ENCODE measurements around the gene ZNF443. TPM values are rescaled to one million over a fixed set of nuclear protein-coding genes. Genes with fewer than 3 reads are reported as not detected.
A peak's percentile ranks its signal among the peaks of the same experiment; 100 is the strongest.
"Not testable (repeated sequence)": the region's sequence is repeated elsewhere in the genome, so short reads cannot be mapped to it uniquely, and the experiment has no call there.

Gene ZNF443
- 10.8 and 12.7 TPM in 2 replicates for total RNA-seq

DNA sequence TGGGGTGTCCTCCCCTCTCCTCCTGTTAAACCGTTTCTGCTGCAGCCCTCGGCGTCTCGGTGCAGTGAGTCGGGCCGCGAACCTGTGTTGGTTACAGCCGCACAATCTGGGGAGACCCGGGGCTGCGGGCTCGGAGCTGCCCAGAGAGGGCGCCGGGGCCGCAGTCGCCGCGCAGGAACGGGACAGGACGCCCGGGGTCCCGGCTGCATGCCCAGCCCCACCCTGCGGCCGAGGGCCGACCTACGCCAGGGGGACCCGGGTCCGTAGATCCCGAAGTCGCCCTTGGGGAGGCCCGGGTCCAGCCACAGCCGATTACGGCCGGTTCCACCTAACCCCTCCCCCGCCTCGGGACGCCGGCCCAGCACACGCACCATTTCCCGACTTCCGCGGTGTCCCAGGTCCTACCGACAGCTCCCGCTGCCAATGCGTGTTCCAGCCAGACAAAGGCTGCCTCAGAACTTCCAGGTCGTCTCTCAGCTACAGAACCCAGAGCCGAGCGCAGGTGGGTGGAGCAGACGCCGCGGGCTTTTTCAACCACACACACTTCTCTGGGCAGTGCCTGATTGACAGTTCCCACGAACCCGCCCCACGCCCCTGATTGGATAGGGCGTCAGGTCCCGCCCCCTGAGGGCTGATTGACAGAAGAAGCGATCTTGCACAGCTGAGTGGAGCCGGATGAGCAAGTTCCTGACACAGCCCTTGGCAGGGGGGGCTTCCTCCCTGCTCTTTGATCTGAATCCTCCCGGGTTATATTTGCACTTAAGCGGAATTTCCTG lies at the start of gene ZNF443:
Gene ZNF443 (minus strand): TSS at position 481 of the 776 bp plus-strand sequence. CDS start 107 bp downstream, at position 374.
- DNase-seq (ENCODE audit: low read depth), result peak; percentile 96

DNA sequence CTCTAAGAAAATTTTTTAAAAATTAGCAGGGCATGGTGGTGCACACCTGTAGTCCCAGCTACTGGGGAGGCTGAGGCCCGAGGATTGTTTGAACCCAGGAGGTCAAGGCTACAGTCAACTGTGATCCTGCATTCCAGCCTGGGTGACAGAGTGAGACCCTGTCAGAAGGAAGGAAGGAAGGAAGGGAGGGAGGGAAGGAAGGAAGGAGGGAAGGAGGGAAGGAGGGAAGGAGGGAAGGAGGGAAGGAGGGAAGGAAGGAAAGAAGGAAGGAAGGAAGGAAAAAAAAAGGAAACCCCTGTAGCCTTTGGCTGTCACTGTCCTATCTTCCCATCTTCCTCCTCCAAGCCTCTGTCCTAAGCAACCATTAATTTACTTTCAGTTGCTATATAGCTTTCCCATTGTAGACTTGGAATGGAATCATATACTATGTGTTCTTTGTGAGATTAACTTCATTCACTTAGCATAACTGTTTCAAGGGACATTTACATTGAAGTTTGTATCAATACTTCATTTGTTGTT lies 45.5 kb upstream of the ZNF443 start:
- DNase-seq (ENCODE audit: low read depth), result not testable (repeated sequence)

DNA sequence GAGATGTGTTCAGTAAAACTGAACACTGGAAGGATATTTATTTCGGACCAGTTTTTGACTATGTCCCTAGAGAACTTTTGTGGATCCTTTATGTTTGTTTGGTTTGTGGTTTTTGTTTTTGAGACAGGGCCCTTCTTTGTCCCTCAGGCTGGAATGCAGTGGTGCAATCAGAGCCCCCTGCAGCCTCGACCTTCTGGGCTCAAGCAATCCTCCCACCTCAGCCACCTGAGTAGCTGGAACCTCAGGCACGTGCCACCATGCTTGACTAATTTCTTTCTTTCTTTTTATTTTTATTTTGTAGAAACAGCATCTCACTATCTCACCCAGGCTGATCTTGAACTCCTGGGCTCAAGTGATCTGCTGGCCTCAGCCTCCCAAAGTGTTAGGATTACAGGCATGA lies 44.8 kb upstream of the ZNF443 start:
- DNase-seq (ENCODE audit: low read depth), result no peak

DNA sequence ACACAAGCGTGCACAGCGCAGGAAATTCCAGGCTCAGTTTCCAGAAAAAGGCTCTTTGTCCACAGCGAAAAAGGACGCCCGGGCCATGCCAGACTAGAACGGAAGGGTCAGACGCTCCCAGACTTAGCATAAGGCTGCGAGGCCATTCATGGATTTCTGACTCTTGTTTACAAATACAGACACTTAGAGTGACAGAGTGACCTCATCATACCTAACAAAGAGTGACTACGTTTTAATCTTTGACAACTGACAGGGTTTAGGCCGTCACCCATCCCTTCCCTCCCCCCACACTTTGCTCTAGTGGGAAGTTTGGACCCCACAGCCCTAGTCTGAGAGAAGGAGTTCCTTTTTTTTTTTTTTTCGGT lies 44.2 kb upstream of the ZNF443 start:
- peak; percentile 10 for DNase-seq (ENCODE audit: low read depth)

DNA sequence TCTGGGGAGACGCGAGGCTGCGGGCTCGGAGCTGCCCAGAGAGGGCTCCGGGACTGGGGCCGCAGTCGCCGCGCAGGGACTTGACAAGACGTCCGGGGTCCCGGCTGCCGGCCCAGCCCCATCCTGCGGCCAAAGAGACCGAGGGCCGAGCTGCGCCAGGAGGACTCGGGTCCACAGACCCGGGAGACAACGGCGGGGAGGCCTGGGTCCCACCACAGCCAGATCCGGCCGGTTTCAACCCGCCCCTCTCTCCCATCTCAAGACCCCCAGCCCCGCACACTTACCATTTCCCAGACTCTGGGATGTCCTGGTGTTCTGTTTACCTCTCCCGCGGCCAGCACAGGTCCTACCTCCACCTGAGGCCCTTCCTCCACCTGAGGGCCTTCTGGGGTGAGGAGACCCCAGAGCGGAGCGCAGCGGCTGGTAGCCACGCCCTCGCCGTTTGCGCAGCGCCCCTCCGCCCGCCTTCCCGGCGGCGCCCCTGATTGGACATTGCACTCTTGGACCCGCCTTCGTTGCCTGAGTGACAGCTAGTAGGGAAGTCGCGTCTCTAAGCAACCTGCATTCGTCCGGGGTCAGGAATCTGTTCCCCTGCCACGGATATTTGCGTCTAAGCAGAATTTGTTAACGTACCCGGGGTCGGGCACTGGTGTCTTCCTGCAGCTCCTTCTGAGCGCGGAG lies 43.7 kb upstream of the ZNF443 start, which contains the start of gene ZNF709:
Gene ZNF709 (minus strand): TSS at position 446 of the 681 bp plus-strand sequence. CDS start 159 bp downstream, at position 287.
- DNase-seq (ENCODE audit: low read depth), result peak; percentile 69

DNA sequence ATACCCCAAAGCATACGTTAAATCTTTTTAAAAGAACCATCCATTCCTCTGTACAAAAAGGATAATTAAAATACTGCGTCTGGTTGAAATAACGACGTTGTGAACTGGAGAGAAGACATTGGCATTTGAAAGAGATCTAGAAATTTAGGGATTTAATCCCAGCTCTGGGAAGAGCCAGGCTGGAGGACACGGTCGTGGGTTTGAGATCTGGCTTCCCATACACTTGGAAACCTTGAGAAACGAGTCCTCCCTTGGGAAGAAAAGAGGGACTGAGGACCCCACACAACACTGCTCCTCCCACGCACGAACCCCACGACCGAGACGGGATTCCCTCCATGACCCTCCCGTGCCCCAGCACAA lies 43.2 kb upstream of the ZNF443 start:
- DNase-seq (ENCODE audit: low read depth), result no peak

DNA sequence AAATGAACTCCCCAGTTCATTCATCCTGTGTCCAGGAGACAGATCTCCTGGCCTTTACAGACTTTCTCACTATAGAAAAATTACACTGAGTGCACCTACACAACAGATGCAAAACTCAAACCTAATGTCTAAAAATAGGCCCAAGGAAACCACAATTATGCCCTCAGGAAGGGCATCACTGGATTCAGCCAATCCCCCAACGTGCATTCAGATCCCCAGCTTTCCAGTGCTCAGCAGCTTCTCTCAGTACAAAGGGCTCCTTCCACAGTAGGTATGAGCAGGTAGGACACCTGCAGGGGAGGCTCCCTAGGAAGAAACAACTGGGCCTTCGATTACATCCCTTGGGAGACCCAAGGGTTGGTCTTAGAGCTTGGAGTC lies 41.7 kb upstream of the ZNF443 start:
- no peak for DNase-seq (ENCODE audit: low read depth)

DNA sequence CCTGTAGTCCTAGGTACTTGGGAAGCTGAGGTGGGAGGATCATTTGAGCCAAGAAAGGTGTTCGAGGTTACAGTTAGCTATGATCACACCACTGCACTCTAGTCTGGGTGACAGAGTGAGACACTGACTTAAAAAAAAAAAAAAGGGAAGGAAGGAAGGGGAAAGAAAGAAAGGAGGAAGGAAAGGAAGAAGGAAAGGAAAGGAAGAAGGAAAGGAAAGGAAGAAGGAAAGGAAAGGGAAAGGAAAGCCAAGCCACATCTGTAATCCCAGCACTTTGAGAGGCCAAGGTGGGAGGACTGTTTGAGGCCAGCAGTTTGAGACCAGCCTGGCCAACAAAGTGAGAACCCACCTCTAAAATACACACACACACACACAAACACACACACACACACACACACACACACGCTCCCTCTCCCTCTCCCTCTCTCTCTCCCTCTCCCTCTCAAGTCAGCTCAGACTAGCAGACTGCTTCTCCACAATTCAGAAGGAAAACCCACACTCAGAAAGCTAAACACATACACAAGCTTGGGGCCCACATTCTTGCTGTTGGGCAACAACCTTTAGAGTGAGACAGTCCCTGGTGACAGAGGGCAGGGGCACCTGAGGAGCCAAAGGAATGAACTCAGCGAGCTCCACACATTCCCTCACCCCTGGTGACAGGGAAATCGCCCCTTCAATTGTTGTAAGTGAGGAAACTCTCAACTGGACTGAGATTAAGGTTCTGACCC lies 41.1 kb upstream of the ZNF443 start:
- DNase-seq (ENCODE audit: low read depth), result no peak

DNA sequence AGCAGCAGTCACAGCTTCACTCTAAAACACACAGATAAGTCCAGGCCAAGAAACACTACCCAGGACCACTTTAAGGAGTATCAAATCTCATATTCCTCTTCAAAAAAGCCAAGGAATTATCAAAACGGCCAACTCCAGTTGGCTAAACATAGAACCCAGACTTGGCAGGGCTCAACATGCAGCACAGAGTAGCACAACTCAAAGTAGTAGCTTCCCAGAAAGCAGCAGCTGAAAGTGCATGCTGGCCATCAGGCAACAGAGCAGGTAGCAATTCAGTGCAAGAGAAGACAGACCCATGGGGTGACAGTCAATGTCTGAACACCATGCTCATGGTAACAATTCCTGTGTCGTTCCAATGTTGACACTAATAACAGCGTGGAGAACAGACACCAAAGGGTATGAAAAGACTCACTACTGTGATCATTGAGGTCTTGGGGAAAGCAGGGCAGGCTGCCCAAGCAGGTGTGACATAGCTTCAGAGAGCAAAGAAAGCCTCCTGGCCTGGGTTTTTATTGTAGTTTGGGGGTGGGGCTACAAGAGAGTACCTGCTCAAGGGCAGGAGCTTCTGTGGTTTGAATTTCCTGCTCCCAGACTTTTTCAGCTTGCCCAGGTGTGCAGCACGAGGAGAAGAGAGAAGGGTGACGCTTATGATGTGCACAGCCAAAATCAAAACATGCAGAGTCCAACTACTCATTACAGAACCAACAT lies 37.6 kb upstream of the ZNF443 start:
- no peak for DNase-seq (ENCODE audit: low read depth)

DNA sequence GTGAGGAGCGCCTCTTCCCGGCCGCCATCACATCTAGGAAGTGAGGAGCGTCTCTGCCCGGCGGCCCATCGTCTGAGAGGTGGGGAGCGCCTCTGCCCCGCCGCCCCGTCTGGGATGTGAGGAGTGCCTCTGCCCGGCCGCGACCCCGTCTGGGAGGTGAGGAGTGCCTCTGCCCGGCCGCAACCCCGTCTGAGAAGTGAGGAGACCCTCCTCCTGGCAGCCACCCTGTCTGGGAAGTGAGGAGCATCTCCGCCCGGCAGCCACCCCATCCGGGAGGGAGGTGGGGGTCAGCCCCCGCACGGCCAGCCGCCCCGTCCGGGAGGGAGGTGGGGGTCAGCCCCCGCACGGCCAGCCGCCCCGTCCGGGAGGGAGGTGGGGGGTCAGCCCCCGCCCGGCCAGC lies 26.8 kb upstream of the ZNF443 start:
- DNase-seq (ENCODE audit: low read depth), result not testable (repeated sequence)

DNA sequence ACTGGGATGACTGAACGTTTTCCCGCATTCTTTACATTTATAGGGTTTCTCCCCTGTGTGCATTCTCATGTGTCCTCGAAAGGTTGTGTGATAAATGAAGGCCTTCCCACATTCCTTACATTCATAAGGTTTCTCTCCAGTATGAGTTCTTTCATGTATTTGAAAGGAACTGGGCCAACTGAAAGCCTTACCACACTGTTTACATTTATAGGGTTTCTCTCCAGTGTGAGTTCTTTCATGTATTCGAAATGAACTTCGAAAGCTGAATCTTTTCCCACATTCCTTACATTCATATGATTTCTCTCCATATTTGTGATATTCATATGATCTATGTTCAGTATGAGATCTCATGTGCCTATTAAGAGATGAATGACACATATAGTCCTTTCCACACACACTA lies 24.4 kb upstream of the ZNF443 start:
- DNase-seq (ENCODE audit: low read depth), result no peak

DNA sequence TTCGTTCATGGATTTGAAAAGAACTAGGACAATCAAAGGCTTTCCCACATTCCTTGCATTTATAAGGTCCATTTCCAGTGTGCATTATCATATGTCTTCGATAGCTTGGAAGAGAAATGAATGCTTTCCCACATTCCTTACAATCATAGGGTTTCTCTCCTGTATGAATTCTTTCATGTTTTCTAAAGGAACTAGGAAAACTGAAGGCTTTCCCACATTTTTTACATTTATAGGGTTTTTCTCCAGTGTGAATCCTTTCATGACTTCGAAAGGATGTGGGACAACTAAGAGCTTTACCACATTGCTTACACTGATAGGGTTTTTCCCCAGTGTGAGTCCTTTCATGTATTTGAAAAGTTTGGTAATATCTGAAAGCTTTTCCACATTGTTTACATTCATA lies 23.9 kb upstream of the ZNF443 start:
- DNase-seq (ENCODE audit: low read depth), result no peak

DNA sequence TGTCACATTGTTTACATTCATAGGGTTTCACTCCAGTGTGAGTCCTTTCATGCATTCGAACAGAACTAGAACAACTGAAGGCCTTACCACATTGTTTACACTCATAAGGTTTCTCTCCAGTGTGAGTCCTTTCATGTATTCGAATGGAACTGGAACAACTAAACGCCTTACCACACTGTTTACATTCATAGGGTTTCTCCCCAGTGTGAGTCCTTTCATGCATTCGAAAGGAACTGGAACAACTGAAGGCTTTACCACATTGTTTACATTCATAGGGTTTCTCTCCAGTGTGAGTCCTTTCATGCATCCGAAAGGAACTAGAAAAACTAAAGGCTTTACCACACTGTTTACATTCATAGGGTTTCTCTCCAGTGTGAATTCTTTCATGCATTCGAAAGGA lies 23.3 kb upstream of the ZNF443 start:
- DNase-seq (ENCODE audit: low read depth), result not testable (repeated sequence)

DNA sequence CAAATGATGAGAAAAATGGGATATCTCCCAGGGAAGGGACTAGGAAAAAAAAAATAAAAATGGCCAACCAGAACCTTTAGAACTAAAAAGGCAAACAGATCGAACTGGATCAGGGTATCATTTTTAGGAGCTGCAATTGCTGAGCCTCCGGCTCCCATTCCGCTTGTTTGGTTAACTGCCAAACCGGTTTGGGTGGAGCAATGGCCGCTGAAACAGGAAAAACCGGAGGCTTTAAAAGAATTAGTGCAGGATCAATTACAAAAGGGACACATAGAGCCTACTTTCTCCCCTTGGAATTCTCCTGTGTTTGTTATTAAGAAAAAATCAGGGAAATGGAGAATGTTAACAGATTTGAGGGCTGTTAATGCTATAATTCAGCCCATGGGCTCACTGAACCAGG lies 12.7 kb upstream of the ZNF443 start:
- no peak for DNase-seq (ENCODE audit: low read depth)

DNA sequence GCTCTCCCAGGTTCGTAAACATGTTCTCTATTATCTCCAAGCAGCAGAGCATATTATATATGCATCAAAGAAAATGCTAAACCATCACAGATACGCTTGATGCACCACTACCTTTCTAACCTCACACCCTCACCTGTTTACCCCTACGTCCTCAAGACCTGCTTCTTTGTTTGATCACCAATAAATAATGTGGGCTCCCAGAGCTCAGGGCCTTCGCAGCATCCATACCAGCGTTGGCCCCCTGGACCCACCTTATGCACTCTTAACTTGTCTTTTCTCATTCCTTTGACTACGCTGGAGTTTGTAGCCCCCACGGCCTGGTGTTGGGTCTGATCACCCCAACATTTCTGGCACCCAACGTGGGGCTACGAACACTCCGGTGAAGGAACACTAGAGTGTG lies 10.0 kb upstream of the ZNF443 start:
- DNase-seq (ENCODE audit: low read depth), result no peak

DNA sequence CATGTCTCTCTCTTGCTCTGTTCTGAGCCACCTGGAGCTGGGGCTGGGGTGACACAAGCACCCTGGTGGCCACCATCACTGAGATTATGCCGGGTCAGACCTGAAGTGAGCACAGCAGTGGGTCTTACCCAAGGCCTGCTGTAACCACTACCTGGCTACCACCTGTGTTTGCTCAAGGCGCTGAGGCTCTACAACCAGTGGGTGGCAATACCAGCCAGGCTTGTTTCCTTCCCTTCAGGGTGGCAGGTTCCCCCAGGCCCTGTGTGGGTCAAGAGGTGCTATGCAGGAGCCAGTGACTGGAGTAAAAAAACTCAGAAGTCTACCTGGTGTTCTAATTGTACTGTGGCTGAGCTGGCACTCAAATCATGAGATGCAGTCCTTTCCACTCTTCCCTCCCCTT lies 8.0 kb upstream of the ZNF443 start:
- no peak for DNase-seq (ENCODE audit: low read depth)

DNA sequence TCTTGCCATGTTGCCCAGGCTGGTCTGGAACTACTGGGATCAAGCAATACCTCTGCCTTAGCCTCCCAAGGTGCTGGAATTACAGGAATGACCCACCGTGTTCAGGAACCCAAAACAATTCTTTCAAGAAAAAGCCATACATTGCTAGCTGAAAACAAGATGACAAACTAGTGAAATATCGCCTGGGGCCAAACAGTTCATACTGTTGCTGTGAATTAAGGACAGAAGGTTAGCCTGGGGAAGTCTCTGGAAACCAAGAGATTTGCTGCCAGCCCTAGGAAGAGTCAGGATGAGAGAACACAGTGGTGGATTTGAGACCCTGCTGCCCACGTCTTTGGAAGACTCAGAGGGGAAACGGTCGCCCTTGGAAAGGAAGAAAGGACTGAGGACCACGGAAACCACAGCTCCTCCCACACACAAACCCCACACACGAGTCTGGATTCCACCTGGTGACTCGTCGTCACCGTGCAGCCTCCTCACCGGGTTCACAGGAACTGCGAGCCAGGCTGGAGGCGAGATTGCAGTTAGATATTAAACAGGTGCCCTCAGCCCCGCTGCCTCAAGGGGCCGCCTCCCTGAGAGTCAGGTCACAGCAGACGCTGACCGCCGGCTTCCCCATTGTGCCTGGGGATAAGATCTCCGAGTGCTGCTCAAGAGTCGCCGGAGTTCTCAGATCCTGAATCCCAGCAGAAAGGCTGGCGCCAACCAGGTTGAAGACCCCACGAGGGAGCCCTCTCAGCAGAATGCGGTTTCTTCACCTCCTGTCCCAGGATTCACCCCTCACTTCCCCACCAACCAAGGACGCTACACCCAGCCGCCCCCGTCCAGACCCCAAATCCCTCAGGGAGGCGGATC lies 908 bp downstream of the ZNF443 start:
- DNase-seq (ENCODE audit: low read depth), result peak; percentile 70

DNA sequence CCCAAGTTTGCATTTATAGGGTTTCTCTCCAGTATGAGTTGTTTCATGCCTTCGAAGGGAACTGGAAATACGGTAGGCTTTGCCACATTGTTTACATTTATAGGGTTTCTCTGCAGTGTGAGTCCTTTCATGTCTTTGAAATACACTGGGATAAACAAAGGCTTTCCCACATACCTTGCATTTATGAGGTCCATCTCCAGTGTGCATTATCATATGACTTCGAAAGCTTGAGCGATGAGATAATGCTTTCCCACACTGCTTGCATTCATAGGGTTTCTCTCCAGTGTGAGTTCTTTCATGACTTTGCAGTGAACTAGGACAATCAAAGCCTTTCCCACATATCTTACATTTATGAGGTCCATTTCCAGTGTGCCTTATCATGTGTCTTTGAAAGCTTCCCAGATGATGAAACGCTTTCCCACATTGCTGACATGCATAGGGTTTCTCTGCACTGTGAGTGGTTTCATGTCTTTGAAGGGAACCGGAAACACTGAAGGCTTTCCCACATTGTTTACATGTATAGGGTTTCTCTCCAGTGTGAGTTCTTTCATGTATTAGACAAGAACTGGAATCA lies 10.0 kb downstream of the ZNF443 start:
- not testable (repeated sequence) for DNase-seq (ENCODE audit: low read depth)

DNA sequence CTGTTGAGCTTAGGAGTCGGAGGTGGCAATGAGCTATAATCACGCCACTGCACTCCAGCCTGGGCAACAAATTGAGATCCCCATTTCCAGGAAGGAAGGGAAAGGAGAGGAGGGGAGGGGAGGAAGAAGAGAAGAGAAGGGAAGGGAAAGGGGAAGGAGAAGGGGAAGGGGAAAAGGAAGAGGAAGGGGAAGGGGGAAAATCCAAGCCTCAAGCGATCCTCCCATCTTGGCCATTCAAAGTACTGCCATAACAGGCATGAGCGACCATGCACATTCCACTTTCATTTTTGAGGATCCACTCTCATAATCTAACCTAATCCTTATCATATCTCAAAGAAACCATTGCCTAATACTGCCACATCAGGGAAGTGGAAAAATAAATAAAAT lies 14.9 kb downstream of the ZNF443 start:
- no peak for DNase-seq (ENCODE audit: low read depth)

DNA sequence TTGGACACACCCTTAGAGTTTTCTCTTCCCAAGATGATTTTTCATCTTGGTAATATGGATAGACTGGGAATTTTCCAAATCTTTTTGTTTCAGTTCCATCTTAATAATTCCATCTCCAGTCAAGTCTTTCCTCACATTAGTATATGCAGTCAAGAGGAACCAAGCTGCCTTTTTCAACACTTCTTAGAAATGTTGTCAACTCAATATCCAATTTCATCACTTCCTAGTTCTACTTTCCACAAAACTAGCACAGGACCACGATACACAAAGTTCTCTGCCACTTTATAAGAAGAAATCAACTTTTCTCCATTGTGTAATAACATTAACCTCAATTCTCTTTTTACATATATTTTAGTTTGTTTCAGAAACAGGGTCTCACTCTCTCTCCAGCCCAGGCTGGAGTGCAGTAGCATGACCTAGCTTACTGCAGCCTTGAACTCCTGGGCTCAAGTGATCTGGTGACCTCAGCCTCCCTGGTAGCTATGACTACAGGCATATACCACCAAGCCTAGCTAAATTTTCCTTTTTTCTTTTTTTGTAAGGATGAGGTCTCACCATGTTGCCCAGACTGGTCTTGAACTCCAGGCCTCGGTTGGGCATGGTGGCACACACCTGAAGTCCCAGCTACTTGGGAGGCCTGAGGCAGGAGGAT lies 15.5 kb downstream of the ZNF443 start:
- DNase-seq (ENCODE audit: low read depth), result no peak

Data from renal cortical epithelial cell (primary cell).